ENCODE measurements around the gene SIX2.

DNA sequence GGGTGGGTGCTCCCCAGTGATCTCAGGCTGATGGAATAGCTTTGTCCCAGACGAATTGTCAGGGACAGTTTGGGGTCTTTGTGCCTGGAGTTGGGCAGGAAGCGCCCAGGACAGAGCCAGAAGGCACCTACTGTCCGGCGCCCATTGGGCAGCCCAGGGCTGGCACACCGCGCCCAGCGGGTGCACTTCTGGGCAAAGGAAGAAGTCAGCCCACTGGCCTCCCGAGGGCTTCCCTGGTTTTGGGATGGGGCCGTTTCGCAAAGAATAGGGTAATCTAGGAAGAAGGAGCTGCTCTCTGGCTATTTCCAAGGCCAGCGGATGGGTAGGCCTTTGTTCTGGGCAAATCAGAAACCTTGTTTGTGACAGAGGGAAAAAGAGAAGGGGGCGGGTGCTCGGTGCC is 3.5 kb upstream of the SIX2 start:
- no peak for TF ChIP-seq POLR2A (IDR thresholded peaks at IDR 0.05; ENCODE audit: low read depth, low read length)
- no peak for TF ChIP-seq POLR2AphosphoS5 (IDR thresholded peaks at IDR 0.05; ENCODE audit: low read depth, low read length)
